RWPE2 (cell line): Measurements from ENCODE around the gene SMG6.
"Not testable (repeated sequence)": the region's sequence is repeated elsewhere in the genome, so short reads cannot be mapped to it uniquely, and the experiment has no call there.

Source experiments
- ATAC-seq: fragments of 200-7000 bp; cut with Tn5 transposase; 3 replicates; pipeline ENCODE4 v1.9.1; 2021; ENCODE audit warnings: low read depth
- DNase-seq: peaks from one replicate; pipeline ENCODE4 v3.0.0-alpha.2; 2020; ENCODE audit warnings: low spot score
- H3K27ac ChIP-seq: fragments of 450-650 bp; 2 replicates; pipeline ENCODE4 v1.5.1; 2017; ENCODE audit warnings: mild to moderate bottlenecking; ENCODE audit not compliant: poor library complexity, severe bottlenecking
- H3K27me3 ChIP-seq: fragments of 250-450 bp; sonication (Bioruptor Pico); 2 replicates; pipeline ENCODE4 v1.5.1; 2021; ENCODE audit warnings: mild to moderate bottlenecking, moderate library complexity; ENCODE audit not compliant: insufficient read depth, poor library complexity, severe bottlenecking
- H3K36me3 ChIP-seq: fragments of 250-450 bp; sonication (Bioruptor Pico); 2 replicates; pipeline ENCODE4 v1.5.1; 2020; ENCODE audit warnings: low read depth, mild to moderate bottlenecking, moderate library complexity
- H3K4me1 ChIP-seq: fragments of 250-450 bp; sonication (Bioruptor Pico); 2 replicates; pipeline ENCODE4 v1.5.1; 2021; ENCODE audit warnings: mild to moderate bottlenecking, moderate library complexity; ENCODE audit not compliant: insufficient read depth, poor library complexity, severe bottlenecking
- H3K4me3 ChIP-seq: fragments of 250-450 bp; sonication (Bioruptor Pico); 2 replicates; pipeline ENCODE4 v1.5.1; 2021; ENCODE audit warnings: mild to moderate bottlenecking, moderate library complexity; ENCODE audit not compliant: severe bottlenecking
- H3K9me3 ChIP-seq: fragments of 250-450 bp; sonication (Bioruptor Pico); 2 replicates; pipeline ENCODE4 v1.5.1; 2021; ENCODE audit warnings: mild to moderate bottlenecking, moderate library complexity; ENCODE audit not compliant: severe bottlenecking
- CTCF ChIP-seq: fragments of 450-650 bp; IDR thresholded peaks from one replicate; pipeline ENCODE4 v1.5.1; 2017; ENCODE audit warnings: mild to moderate bottlenecking, moderate library complexity; ENCODE audit not compliant: poor library complexity, severe bottlenecking

The SMG6 gene

GRCh38 chr17:2172077-2172851 lies 131.3 kb downstream of the SMG6 start:
- H3K27ac ChIP-seq = peak overlapping the region; percentile 71
- H3K36me3 ChIP-seq = peaks cover 13% of the 10 kb centered on the region
- no peaks in the 10 kb centered on the region for H3K9me3 ChIP-seq
- no peaks in the 10 kb centered on the region for H3K27me3 ChIP-seq
- TF ChIP-seq CTCF = no peak
- peak; percentile 54 for ATAC-seq
- no peak overlapping the region for H3K4me3 ChIP-seq
- H3K4me1 ChIP-seq = peaks cover 52% of the 10 kb centered on the region
- no peak for DNase-seq

GRCh38 chr17:2171702-2172076 lies 131.9 kb downstream of the SMG6 start:
- Histone ChIP-seq H3K27me3 (no peaks in the 10 kb centered on the region), H3K9me3 (no peaks in the 10 kb centered on the region), H3K36me3 (peaks cover 14% of the 10 kb centered on the region), H3K27ac (peak overlapping the region; percentile 71), H3K4me1 (peaks cover 46% of the 10 kb centered on the region), H3K4me3 (no peak overlapping the region)
- no peak for TF ChIP-seq CTCF
- ATAC-seq (no peak), DNase-seq (no peak)

- H3K9me3 ChIP-seq = no peaks in the 10 kb centered on the region
- ATAC-seq = no peak
- H3K36me3 ChIP-seq = peaks cover 14% of the 10 kb centered on the region
- TF ChIP-seq CTCF = no peak
- no peak overlapping the region for H3K4me3 ChIP-seq
- H3K4me1 ChIP-seq = peaks cover 31% of the 10 kb centered on the region
- no peak for DNase-seq
- H3K27me3 ChIP-seq = no peaks in the 10 kb centered on the region
- no peak overlapping the region for H3K27ac ChIP-seq
Measured at GRCh38 chr17:2170023-2170422, 133.6 kb downstream of the SMG6 start.

GRCh38 chr17:2165723-2166122 lies 137.9 kb downstream of the SMG6 start:
- not testable (repeated sequence) for H3K4me1 ChIP-seq, H3K27me3 ChIP-seq, H3K9me3 ChIP-seq, H3K4me3 ChIP-seq, ATAC-seq, H3K27ac ChIP-seq, DNase-seq
- peaks cover 14% of the 10 kb centered on the region for H3K36me3 ChIP-seq

GRCh38 chr17:2158396-2158780 lies 145.2 kb downstream of the SMG6 start:
- no peak for TF ChIP-seq CTCF
- no peaks in the 10 kb centered on the region; the same call in 1 of the 2 replicates for H3K36me3 ChIP-seq

More at GRCh38 chr17:2158396-2158780, 145.2 kb downstream of the SMG6 start:
- no peaks in the 10 kb centered on the region for H3K27me3 ChIP-seq
- H3K27ac ChIP-seq = no peak overlapping the region
- no peak for ATAC-seq
- DNase-seq = no peak
- H3K9me3 ChIP-seq = no peaks in the 10 kb centered on the region
- peaks cover 7% of the 10 kb centered on the region for H3K4me1 ChIP-seq
- H3K4me3 ChIP-seq = no peak overlapping the region
